Ovary (tissue), 9 donors: ENCODE results near the gene APOF. TPM values are rescaled to one million over a fixed set of nuclear protein-coding genes. Genes with fewer than 3 reads are reported as not detected.

ENCODE experiments used
- DNase-seq, 5 donors: peaks; one replicate each; pipeline ENCODE4 v3.0.0-alpha.2; 2019 to 2020
- H3K27ac ChIP-seq, 2 donors: fragments of 200-600 bp; one replicate each; pipeline versions ENCODE4 v1.5.1 to v1.8.0; 2019 to 2022
- H3K27me3 ChIP-seq: fragments of 200-600 bp; one replicate; pipeline ENCODE4 v1.8.0; 2022
- H3K36me3 ChIP-seq: fragments of 200-600 bp; sonication (generic); one replicate; pipeline ENCODE4 v1.5.1; 2019
- H3K4me1 ChIP-seq: one replicate; pipeline ENCODE4 v1.8.1; 2013; ENCODE audit warnings: mild to moderate bottlenecking, moderate library complexity; ENCODE audit not compliant: insufficient read depth
- H3K4me3 ChIP-seq: fragments of 200-600 bp; sonication (generic); one replicate; pipeline ENCODE4 v1.5.1; 2017
- H3K9me3 ChIP-seq, 2 donors: fragments of 200-600 bp in 1 of 2; sonication (generic) in 1 of 2; one replicate each; pipeline versions ENCODE4 v1.5.1 to v1.8.1; 2013 to 2019; ENCODE audit warnings: mild to moderate bottlenecking in 1 of 2, moderate library complexity in 1 of 2
- CTCF ChIP-seq, 3 donors: fragments of 450-650 bp in 2 of 3; fragments of 200-600 bp in 1 of 3; IDR thresholded peaks; one replicate each; pipeline versions ENCODE4 v1.5.1 to v1.8.0; 2016 to 2022; ENCODE audit warnings: antibody characterized with exemption in 3 of 3, mild to moderate bottlenecking in 1 of 3
- EP300 ChIP-seq: sonication (generic); formaldehyde crosslinking; IDR thresholded peaks from one replicate; pipeline ENCODE4 v1.6.1; 2017; ENCODE audit warnings: antibody characterized with exemption
- POLR2A ChIP-seq: fragments of 450-650 bp; IDR thresholded peaks from one replicate; pipeline ENCODE4 v1.6.1; 2017; ENCODE audit warnings: antibody characterized with exemption, mild to moderate bottlenecking, moderate library complexity
- WGBS, 3 donors: extraction: QIAGEN DNeasy Blood & Tissue Kit in 1 of 3; methylation state at CpG; one replicate each; pipeline versions ENCODE4 v1.1.5 to v1.1.7; 2013 to 2017; 5-methylcytosine and 5-hydroxymethylcytosine counted together
- intact Hi-C, 4 donors: fragments of 100-400 bp; cut with DNase I; formaldehyde crosslinking; loops; one replicate each; pipeline versions ENCODE4 v1.11.0 to v1.15.1; 2022 to 2023
- polyA plus RNA-seq, 2 donors: library from polyadenylated mRNA; stranded (reverse); fragments of 200-250 nt in 1 of 2; fragments of 350-450 nt in 1 of 2; fragmentation: Illumina TruSeq in 1 of 2; extraction: RNeasy Lipid Tissue Mini Kit (QIAGEN cat#74804) in 1 of 2; gene quantifications; one replicate each; pipeline ENCODE4 v1.2.3, GENCODE V29; 2013 to 2014
- total RNA-seq, 7 donors: library from RNA; depleted of rRNA in 2 of 7; stranded (reverse); fragments of >200 nt in 2 of 7; fragmentation: NEBNext Ultra II Directional in 3 of 7; extraction: Animal tissue kit (Norgen Biotek cat#: 25700) in 3 of 7; gene quantifications; one replicate each; pipeline versions ENCODE4 v1.1.0 to v1.2.4, GENCODE V29; 2016 to 2023
- donor health status: DM: no; HTN: no; CAD: no; lungs with moderate emphysema.
- donor health status: DM: no; HTN: no; CAD: no.
- donor health status: Bipolar disorder and iron deficiency.
- donor health status: DM: yes; HTN: yes; CAD: no.
- donor health status: DM: no; HTN: no; CAD: no.
- donor health status: DM: yes; HTN: yes; CAD: no.

Gene APOF
- total and polyA plus RNA-seq, 9 donors, result not detected

GRCh38 chr12:56387152-56387736 is 24.6 kb upstream of the APOF start:
- no peak overlapping the region for H3K27ac ChIP-seq
- H3K36me3 ChIP-seq, result no peaks in the 10 kb centered on the region
- no peak for DNase-seq
- no peaks in the 10 kb centered on the region for H3K9me3 ChIP-seq
- intact Hi-C loops, result no loop called here
- no peaks in the 10 kb centered on the region for H3K27me3 ChIP-seq
- WGBS, 3 donors, result 30 to 36% (median 34%) methylated on average over 7 of the region's 7 CpGs
- H3K4me3 ChIP-seq, result no peak overlapping the region
- H3K4me1 ChIP-seq, result no peaks in the 10 kb centered on the region
- no peak for TF ChIP-seq CTCF (IDR thresholded peaks at IDR 0.05)
- TF ChIP-seq EP300, result no peak
- TF ChIP-seq POLR2A, result no peak

- H3K4me3 ChIP-seq, result no peak overlapping the region
- no peak overlapping the region for H3K27ac ChIP-seq
- no peaks in the 10 kb centered on the region for H3K4me1 ChIP-seq
- DNase-seq, result no peak
- 81 to 89% (median 86%) methylated on average over 1 of the region's 1 CpG for WGBS, 3 donors
- intact Hi-C loops, result no loop called here
- H3K36me3 ChIP-seq, result no peaks in the 10 kb centered on the region
- no peaks in the 10 kb centered on the region for H3K9me3 ChIP-seq
- H3K27me3 ChIP-seq, result no peaks in the 10 kb centered on the region
- no peak for TF ChIP-seq CTCF (IDR thresholded peaks at IDR 0.05)
- TF ChIP-seq POLR2A, result no peak
- TF ChIP-seq EP300, result no peak
These were observed 23.2 kb upstream of the APOF start for GRCh38 chr12:56385873-56386272.

- 91 to 93% (median 92%) methylated on average over 16 of the region's 16 CpGs for WGBS, 3 donors
- no peaks in the 10 kb centered on the region for H3K36me3 ChIP-seq
- no peaks in the 10 kb centered on the region for H3K4me1 ChIP-seq
- H3K9me3 ChIP-seq, result no peaks in the 10 kb centered on the region
- intact Hi-C loops, result no loop called here
- no peaks in the 10 kb centered on the region for H3K27me3 ChIP-seq
- no peak overlapping the region for H3K27ac ChIP-seq
- TF ChIP-seq EP300 (no peak), POLR2A (no peak), CTCF (IDR thresholded peaks at IDR 0.05) (no peak)
- H3K4me3 ChIP-seq, result no peak overlapping the region
- no peak for DNase-seq
These were observed 20.0 kb upstream of the APOF start for GRCh38 chr12:56382611-56383010.

GRCh38 chr12:56377989-56378316 is 15.3 kb upstream of the APOF start:
- Histone ChIP-seq H3K36me3 (no peaks in the 10 kb centered on the region), H3K9me3 (no peaks in the 10 kb centered on the region), H3K27me3 (no peaks in the 10 kb centered on the region), H3K4me3 (no peak overlapping the region), H3K4me1 (no peaks in the 10 kb centered on the region), H3K27ac (no peak overlapping the region)
- intact Hi-C loops, result loop anchor here in 1 of 4 donors (10.0 kb wide), 1 partner anchor 67 kb away; the partner anchor contains the start of gene TIMELESS
- TF ChIP-seq EP300 (no peak), CTCF (IDR thresholded peaks at IDR 0.05) (no peak), POLR2A (no peak)
- no peak for DNase-seq
- WGBS, 3 donors, result 4 to 15% (median 6%) methylated on average over 1 of the region's 1 CpG
